HG02798 (cell line): Measurements from ENCODE around the gene CAMK2A.
"Not testable (repeated sequence)": the region's sequence is repeated elsewhere in the genome, so short reads cannot be mapped to it uniquely, and the experiment has no call there.

ENCODE experiments used
- ATAC-seq: cut with Tn5 transposase; IDR thresholded peaks from one replicate; pipeline ENCODE4 v1.9.1; 2021; ENCODE audit warnings: mild to moderate bottlenecking; ENCODE audit not compliant: unreplicated experiment, poor library complexity

Gene CAMK2A

DNA sequence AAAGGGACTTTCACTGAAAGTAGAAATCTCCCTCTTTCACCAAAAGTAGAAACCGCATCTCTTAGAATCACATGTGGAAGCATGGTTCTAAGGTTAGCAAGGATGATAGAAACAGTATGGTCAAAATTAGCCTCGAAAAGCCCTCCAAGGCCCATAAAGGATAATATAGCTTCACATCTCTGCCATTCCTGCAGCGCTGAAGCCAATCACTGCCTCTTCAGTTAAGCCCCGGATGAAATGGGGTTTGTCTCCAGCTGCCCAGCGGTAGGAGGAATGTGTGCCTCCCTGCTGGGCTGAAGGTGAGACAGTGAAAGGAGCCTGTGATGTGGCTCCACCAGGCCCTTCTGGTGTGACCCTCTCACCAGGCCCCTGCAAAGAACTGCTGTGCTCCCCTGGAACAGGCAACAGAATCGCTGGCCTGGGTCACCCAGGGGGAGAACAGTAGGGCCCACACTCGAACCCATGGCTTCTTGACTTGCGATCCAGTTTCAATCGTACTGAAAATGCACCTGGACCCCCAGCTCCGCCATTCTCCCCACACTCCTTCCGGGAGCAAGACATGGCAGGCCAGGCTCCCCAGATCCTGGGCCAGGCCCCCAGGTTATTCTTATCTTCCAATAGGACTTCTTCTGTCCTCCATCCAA lies 47.2 kb downstream of the CAMK2A start:
- no peak for ATAC-seq

DNA sequence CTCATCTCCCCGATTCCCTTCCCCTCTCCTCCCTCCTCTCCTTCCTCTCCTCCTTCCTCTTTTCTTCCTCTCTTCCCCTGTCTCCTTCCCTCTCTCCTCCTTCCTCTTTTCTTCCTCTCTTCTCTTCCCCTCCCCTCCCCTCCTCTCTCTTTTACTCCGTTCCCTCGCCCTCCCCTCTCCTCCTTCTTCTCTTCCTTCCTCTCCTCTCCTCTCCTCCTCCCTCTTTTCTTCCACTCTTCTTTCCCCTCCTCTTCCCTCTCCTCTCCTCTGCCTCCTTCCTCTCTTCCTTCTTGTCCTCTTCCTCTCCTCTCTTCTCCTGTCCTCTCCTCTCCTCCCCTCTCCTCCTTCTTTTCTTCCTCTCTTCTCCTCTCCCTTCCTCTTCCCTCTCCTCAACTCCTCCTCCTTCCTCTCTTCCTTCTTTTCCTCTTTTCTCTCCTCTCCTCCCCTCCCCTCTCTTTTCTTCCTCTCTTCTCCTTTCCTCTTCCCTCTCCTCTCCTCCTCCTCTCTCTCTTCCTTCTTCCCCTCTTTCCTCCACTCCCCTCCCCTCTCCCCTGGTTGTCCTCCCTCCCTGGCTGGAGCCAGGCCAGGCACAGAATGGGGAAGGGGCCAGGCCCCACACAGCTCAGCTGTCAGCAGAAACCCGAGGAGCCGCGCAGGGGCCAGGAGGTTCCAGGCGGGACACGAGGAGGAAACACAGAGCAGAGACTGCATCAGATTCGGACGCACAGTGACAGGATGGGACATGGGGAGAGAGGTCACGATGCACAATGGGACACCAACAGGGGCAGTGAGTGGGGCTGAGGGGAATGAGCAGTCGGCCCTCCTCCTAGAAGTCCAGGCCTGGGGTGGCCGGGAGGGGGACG lies 48.0 kb downstream of the CAMK2A start:
- no peak for ATAC-seq

DNA sequence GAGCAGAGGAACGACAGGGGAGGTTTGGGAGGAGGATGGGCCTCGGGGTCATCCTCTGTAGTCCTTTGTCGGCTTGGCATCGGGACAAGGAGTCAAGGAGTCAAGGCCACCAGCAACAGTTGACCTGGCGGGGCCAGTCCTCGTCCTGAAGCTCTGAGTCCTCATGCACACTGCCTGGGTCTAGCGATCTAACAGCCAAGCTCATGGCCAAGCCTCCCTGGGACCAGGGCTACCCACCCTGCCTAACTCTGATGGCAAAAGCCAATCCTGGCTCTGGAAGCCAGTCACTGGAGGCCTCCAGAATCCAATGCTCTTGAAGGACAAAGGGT lies 49.8 kb downstream of the CAMK2A start:
- ATAC-seq = no peak

- ATAC-seq = no peak
Observed at GRCh38 chr5:150239099-150239793, 50.3 kb downstream of the CAMK2A start.

GRCh38 chr5:150238646-150239045 lies 50.9 kb downstream of the CAMK2A start:
- ATAC-seq = no peak

DNA sequence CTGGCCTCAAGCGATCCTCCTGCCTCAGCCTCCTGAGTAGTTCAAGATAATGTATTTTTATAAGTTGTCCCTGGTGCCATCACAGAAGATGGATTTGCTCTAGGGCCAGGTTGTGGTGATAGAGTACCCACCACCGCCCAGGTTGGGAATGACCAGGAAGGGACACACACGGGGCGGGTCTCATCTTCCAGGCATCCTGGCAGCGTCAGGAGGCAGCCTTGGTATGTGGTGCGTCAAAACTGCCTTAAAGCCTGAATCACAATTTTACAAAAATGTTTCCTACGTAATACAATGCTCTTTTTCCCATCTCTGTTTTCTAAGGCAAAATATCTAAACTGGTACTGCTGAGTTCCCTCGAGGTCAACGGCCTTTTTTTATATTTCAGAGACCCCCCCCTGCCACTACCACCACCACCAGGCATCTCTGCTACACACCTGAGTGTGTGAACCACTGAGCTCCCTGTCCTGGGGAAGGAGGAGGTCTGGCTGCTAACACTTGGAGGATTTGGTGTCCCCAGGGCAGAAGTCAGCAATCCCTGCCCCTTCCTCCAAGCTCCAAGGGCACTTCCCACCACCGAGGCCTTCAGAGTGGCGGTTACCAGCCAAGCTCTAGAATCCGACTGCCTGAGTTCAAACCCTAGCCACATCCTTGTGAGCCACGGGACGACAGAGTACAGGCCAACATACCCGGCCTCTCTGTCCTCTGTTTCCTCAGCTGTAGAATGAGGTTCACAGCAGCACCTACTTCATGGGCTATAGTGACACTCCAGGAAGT lies 52.4 kb downstream of the CAMK2A start:
- ATAC-seq = no peak

DNA sequence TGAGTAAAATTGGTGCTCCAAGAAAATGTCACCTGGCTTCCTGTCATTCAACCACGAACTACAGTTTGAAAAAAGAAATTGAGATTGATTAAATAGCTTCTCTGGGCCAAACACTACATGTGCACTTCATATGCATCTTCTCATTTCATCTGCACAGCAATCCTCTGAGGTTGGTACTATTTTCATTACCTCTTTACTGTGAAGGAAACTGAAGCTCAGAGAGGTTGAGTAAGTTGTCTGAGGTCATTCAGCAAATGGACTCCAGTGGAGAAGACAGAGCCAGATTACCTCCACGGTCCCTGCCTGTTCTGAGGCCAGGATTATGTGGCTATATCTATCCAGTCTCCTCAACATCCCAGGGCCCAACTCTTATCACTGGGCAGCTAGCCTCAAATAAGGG lies 53.3 kb downstream of the CAMK2A start:
- ATAC-seq = no peak

DNA sequence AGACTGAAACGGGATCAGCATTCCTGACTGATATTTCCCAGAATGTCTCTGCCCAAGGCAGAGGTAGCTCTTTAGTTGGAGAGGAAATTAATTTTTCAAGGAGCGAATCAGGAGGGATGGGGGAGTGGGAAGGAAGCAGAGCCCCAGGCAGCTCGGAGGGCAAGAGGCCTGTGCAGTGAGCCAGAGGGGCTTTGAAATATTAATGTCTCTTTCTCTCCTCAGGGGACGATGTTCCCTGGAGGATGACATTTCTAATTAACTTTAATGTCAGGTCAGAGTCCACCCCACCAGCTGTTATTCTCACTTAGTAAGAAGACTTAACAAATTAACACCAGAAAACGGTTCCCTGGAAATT lies 54.1 kb downstream of the CAMK2A start:
- no peak for ATAC-seq

- ATAC-seq = peak; percentile 46
Observed at GRCh38 chr5:150234576-150235499, 54.7 kb downstream of the CAMK2A start.

DNA sequence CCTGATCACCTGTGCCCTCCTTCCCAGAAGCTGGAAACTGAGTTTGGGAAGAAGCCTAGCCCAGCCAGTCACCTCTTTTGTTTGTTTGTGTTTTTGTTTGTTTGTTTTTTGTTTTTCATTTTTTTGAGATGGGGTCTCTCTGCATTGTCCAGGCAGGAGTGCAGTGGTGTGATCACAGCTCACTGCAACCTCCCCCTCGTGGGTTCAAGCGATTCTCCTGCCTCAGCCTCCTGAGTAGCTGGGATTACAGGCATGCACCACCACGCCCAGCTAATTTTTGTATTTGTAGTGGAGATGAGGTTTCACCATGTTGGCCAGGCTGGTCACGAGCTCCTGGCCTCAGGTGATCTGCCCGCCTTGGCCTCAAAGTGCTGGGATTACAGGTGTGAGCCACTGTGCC lies 55.9 kb downstream of the CAMK2A start:
- not testable (repeated sequence) for ATAC-seq

- no peak for ATAC-seq
Observed at GRCh38 chr5:150230842-150231241, 58.7 kb downstream of the CAMK2A start.

DNA sequence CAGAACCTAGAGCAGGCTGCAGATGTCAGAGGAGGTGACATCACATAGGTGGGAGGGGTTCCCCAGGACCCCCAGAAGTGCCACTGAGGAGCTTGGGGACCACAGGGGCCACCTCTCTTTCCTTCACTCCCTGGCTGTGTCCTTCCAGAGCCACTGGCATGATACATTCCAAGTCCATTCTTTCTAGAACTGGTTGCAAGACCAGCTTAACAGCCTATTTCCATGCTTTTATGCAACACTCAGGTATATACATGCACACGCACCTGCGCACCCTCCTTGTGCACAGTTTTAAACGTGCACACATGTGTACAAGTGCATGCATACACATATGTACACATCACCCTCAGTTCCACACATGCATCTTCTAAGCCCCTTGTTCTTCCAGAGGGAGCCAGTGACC lies 60.0 kb downstream of the CAMK2A start:
- ATAC-seq = no peak

DNA sequence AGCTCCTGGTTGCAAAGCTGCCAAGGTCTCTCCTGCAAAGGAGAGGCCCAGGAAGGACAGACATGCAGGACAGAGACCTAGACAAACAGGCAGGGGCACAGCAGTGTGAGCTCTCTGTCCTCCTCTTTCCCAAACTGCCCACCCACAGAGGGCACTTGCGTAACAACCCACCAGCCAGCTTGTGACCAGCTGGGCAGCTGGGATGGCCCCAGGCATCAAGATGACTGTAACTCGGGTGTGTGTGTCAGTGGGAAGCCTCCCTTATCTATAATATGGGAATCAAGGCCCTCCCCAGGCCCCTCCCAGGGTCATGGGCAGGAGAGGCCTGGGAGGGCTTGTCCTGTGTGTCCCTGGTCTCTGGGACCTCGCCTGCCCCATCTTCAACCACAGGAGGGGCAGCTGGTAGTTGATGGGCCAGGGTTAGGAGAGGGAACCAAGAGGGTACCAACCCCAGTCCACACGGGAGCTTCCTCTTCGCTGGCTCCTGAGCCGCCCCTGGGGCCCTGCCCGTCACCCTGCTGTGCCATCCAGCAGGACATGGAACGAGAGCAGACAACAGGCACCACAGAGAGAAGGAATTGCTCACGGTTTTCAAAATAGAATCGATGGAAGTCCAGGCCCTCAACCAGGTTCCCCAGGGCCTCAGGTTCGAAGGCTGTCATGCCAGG lies 61.8 kb downstream of the CAMK2A start:
- ATAC-seq = no peak

GRCh38 chr5:150227036-150227435 lies 62.5 kb downstream of the CAMK2A start:
- ATAC-seq = no peak

DNA sequence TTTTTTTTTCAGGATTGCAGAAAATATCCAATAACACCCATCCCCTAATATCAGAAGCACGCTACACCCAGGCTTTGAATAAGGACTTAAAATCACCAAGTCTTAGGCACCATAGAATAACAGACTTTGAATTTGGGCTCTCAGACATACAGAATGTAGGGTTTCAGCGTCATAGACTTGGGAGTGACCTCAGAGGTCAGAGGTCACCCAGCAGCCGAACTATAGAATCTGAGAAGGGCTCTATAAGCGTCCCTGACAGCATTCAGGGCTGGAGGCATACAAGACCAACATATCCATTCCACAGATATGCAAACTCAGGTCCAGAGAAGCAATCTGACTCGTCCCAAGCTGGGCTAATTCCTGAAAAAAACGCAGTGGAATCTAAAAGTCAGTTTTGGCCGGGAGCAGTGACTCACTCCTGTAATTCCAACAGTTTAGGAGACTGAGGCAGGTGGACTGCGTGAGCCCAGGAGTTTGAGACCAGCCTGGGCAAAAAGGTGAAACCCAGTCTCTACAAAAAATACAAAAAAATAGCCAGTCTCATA lies 65.0 kb downstream of the CAMK2A start:
- ATAC-seq = no peak

GRCh38 chr5:150223474-150223873 lies 66.1 kb downstream of the CAMK2A start:
- no peak for ATAC-seq

- ATAC-seq = no peak
Observed at GRCh38 chr5:150222906-150223305, 66.7 kb downstream of the CAMK2A start.

DNA sequence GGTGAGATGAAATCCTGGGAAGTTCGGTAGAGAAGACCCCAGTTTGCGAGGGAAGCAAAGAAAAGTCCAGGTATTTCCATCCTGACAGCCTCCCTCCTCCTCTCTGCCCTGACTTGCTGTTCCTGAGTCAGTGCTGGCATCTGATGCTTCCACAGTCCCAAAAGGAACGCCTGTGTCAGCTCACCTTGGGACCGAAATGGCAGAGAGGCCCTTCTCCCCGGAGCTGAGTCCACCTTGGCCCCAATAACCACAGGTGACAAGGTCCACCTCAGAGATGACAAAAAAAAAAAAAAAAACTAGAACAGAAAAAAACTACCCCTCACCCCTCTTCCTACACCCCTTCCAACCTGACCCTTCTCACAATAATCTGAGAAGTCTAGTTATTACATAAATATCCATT lies 68.1 kb downstream of the CAMK2A start:
- no peak for ATAC-seq

DNA sequence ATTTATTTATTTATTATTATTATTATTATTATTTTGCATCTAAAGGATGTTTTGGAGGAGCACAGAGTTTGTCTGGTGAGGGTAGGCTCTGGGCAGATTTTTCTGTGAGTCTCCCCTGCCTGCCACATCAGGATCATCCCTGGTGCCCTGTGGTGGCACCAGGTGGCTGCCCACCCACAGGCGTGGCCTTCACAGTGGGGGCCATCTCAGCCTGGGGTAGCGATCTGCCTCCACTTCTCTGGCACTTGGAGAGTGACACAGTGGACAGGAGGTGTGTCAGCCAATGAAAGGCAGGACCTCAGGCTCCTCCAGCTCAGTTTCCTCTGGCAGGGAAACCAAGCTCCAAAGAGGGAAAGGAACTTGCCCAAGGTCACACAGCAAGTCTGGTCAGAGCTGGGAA lies 69.7 kb downstream of the CAMK2A start:
- no peak for ATAC-seq
